ENCODE measurements around the gene ZNF497. TPM values are rescaled to one million over a fixed set of nuclear protein-coding genes. Genes with fewer than 3 reads are reported as not detected.

The ZNF497 gene
- polyA plus RNA-seq, 1 of the 3 experiments (the other 2 are of a cell fraction): 1.1 TPM

GRCh38 chr19:58387338-58388174 lies 25.0 kb upstream of the ZNF497 start:
- Histone ChIP-seq H3K4me2 (peak overlapping the region; percentile 85), H2AFZ (ENCODE audit: low read depth) (0 out of 2 replicates have a peak overlapping the region, but pooled peaks have one; percentile 10), H3K27ac (ENCODE audit: low read depth in 2 of 2, low read length in 1 of 2) (peak overlapping the region; percentile 72 to 95; a peak in 3 of 4 replicates), H3K4me3 (ENCODE audit: low read depth in 2 of 2, low read length in 1 of 2) (peak overlapping the region; percentile 87 to 92), H3F3A (replicated peaks; ENCODE audit: insufficient read depth) (peaks cover 18% of the 10 kb centered on the region), H3K9me2 (no peaks in the 10 kb centered on the region), H3K27me3 (ENCODE audit: insufficient read depth) (no peaks in the 10 kb centered on the region), H3K79me2 (ENCODE audit: insufficient read depth) (peaks cover 70% of the 10 kb centered on the region), H4K20me1 (ENCODE audit: insufficient read depth) (peaks cover 38% of the 10 kb centered on the region), H3K4me1 (ENCODE audit: control insufficient read depth in 1 of 2, insufficient read depth in 2 of 2, low read depth in 1 of 2, low read length in 1 of 2) (peaks cover 16 to 25% of the 10 kb centered on the region in 2 experiments; a peak in 3 of 4 replicates), H3K9me3 (no peaks in the 10 kb centered on the region), H3K9ac (peak overlapping the region; percentile 91), H3K36me3 (replicated peaks in 1 of 2; ENCODE audit: control insufficient read depth in 1 of 2, insufficient read depth in 2 of 2, low read length in 1 of 2) (peaks cover 21 to 38% of the 10 kb centered on the region in 2 experiments)
- under 1% methylated on average over 32 of the region's 39 CpGs for WGBS (ENCODE audit: low lambda C conversion rate)
- TF ChIP-seq NRF1 (IDR thresholded peaks at IDR 0.05; ENCODE audit: low read depth, low read length) (no peak), RAD21 (IDR thresholded peaks at IDR 0.05; ENCODE audit: low read length) (peak; percentile 40), CTCF (IDR thresholded peaks at IDR 0.05) (peak; percentile 26; the same call in 1 of the 2 replicates)
- ChIA-PET POLR2A (interaction anchor here (0.9 to 1.6 kb wide), 5 partner anchors 11 to 132 kb away, joined by 3 to 5 read pairs (median 4); partner anchors contain the start of genes ZBTB45 and ZNF497), CTCF (interaction anchor here (0.6 to 0.8 kb wide), 2 partner anchors 61 to 774 kb away, joined by 3 read pairs; partner anchors contain the start of gene ZSCAN22)
- peak; percentile 56 for DNase-seq

- H3K4me2 ChIP-seq: peak within 1 kb of the TSS; percentile 85
- peak; percentile 98 for TF ChIP-seq SIN3A (IDR thresholded peaks at IDR 0.05; ENCODE audit: borderline replicate concordance, low read depth, low read length)
- no peak for TF ChIP-seq RXRA (IDR thresholded peaks at IDR 0.05; ENCODE audit: borderline replicate concordance, low read depth)
- TF ChIP-seq NRF1 (IDR thresholded peaks at IDR 0.05; ENCODE audit: low read depth, low read length): peak; percentile 83
- no peak for TF ChIP-seq GATA2 (CRISPR knock-in tag; IDR thresholded peaks at IDR 0.05)
- peak; percentile 96 for TF ChIP-seq MAX (IDR thresholded peaks at IDR 0.05; ENCODE audit: low read depth)
- TF ChIP-seq CTCF (IDR thresholded peaks at IDR 0.05): no peak
- TF ChIP-seq MXI1 (IDR thresholded peaks at IDR 0.05; ENCODE audit: low read depth, low read length): peak; percentile 97
- TF ChIP-seq ELF1 (IDR thresholded peaks at IDR 0.05): peak; percentile 89
- TF ChIP-seq IRF3 (IDR thresholded peaks at IDR 0.05; ENCODE audit: low read depth, low read length): peak; percentile 39
- TF ChIP-seq POLR2AphosphoS5 (IDR thresholded peaks at IDR 0.05; ENCODE audit: low read depth, low read length): peak; percentile 98
- TF ChIP-seq GABPA (IDR thresholded peaks at IDR 0.05; ENCODE audit: low read depth): peak; percentile 96
- TF ChIP-seq CHD2 (IDR thresholded peaks at IDR 0.05; ENCODE audit: low read length, partially characterized antibody): peak; percentile 90
- peak; percentile 94 for TF ChIP-seq TAF1 (IDR thresholded peaks at IDR 0.05; ENCODE audit: borderline replicate concordance, low read depth, low read length)
These were observed 24.2 kb upstream of the ZNF497 start, which contains the start of gene RPS5 for GRCh38 chr19:58386576-58387337. RPS5 (plus strand) TSS chr19:58387269; CDS start chr19:58388138, 869 bp downstream.

More at GRCh38 chr19:58386576-58387337, 24.2 kb upstream of the ZNF497 start, which contains the start of gene RPS5:
- WGBS (ENCODE audit: low lambda C conversion rate): 0% methylated on average over 29 of the region's 64 CpGs
- Histone ChIP-seq H4K20me1 (ENCODE audit: insufficient read depth) (peaks cover 31% of the 10 kb centered on the region), H3K9ac (peak within 1 kb of the TSS; percentile 91), H3K27ac (ENCODE audit: low read depth in 2 of 2, low read length in 1 of 2) (peak within 1 kb of the TSS; percentile 95 to 99), H3K9me3 (no peaks in the 10 kb centered on the region), H3K9me2 (no peaks in the 10 kb centered on the region), H3K36me3 (replicated peaks in 1 of 2; ENCODE audit: control insufficient read depth in 1 of 2, insufficient read depth in 2 of 2, low read length in 1 of 2) (peaks cover 20 to 36% of the 10 kb centered on the region in 2 experiments), H3F3A (replicated peaks; ENCODE audit: insufficient read depth) (peaks cover 12% of the 10 kb centered on the region), H3K79me2 (ENCODE audit: insufficient read depth) (peaks cover 70% of the 10 kb centered on the region), H3K4me1 (ENCODE audit: control insufficient read depth in 1 of 2, insufficient read depth in 2 of 2, low read depth in 1 of 2, low read length in 1 of 2) (peaks cover 21 to 30% of the 10 kb centered on the region in 2 experiments; a peak in 3 of 4 replicates), H3K4me3 (ENCODE audit: low read depth in 2 of 2, low read length in 1 of 2) (peak within 1 kb of the TSS; percentile 87 to 92), H2AFZ (ENCODE audit: low read depth) (peak within 1 kb of the TSS; percentile 66; the same call in 1 of the 2 replicates), H3K27me3 (ENCODE audit: insufficient read depth) (no peaks in the 10 kb centered on the region)
- DNase-seq: peak; percentile 98
- ChIA-PET CTCF (interaction anchor here (0.8 kb wide), 1 partner anchor 60 kb away, joined by 3 read pairs; the partner anchor contains the start of gene ZSCAN22), POLR2A (interaction anchor here (1.3 to 2.1 kb wide), 3 partner anchors 24 to 133 kb away, joined by 3 to 6 read pairs (median 4); partner anchors contain the start of genes ZBTB45 and ZNF497)

All from SK-N-SH (cell line).